GM04503 (cell line): ENCODE results near the gene SNTG2.
"Not testable (repeated sequence)": the region's sequence is repeated elsewhere in the genome, so short reads cannot be mapped to it uniquely, and the experiment has no call there.

Source experiments
- DNase-seq: peaks from one replicate; pipeline ENCODE4 v3.0.0-alpha.2; 2012; ENCODE audit warnings: low read depth

Gene SNTG2

GRCh38 chr2:950080-950966 is at the start of gene SNTG2:
Gene SNTG2, plus strand, starts transcription at chr2:950849. Its CDS starts 148 bp downstream, at chr2:950997.
- DNase-seq, result no peak

GRCh38 chr2:902584-902983 is 48.1 kb upstream of the SNTG2 start:
- no peak for DNase-seq

- DNase-seq, result no peak
These were observed 47.3 kb upstream of the SNTG2 start for GRCh38 chr2:903223-903900.

GRCh38 chr2:904246-905024 is 46.2 kb upstream of the SNTG2 start:
- no peak for DNase-seq

- DNase-seq, result no peak
These were observed 45.4 kb upstream of the SNTG2 start for GRCh38 chr2:905091-905832.

- no peak for DNase-seq
These were observed 44.9 kb upstream of the SNTG2 start for GRCh38 chr2:905833-906140.

- DNase-seq, result no peak
These were observed 42.9 kb upstream of the SNTG2 start for GRCh38 chr2:907706-908105.

- DNase-seq, result no peak
These were observed 42.1 kb upstream of the SNTG2 start for GRCh38 chr2:908568-908967.

- not testable (repeated sequence) for DNase-seq
These were observed 40.8 kb upstream of the SNTG2 start for GRCh38 chr2:909764-910379.

- DNase-seq, result no peak
These were observed 40.0 kb upstream of the SNTG2 start for GRCh38 chr2:910698-911097.

- no peak for DNase-seq
These were observed 34.7 kb upstream of the SNTG2 start for GRCh38 chr2:915979-916378.

- DNase-seq, result no peak
These were observed 33.7 kb upstream of the SNTG2 start for GRCh38 chr2:916935-917334.

- DNase-seq, result no peak
These were observed 31.0 kb upstream of the SNTG2 start for GRCh38 chr2:919672-920071.

- no peak for DNase-seq
These were observed 30.1 kb upstream of the SNTG2 start for GRCh38 chr2:920573-920972.

GRCh38 chr2:920999-921398 is 29.6 kb upstream of the SNTG2 start:
- DNase-seq, result no peak

- no peak for DNase-seq
These were observed 28.5 kb upstream of the SNTG2 start for GRCh38 chr2:922185-922584.

GRCh38 chr2:923832-924601 is 26.6 kb upstream of the SNTG2 start:
- DNase-seq, result no peak

- DNase-seq, result no peak
These were observed 25.9 kb upstream of the SNTG2 start for GRCh38 chr2:924701-925100.

- DNase-seq, result no peak
These were observed 25.3 kb upstream of the SNTG2 start for GRCh38 chr2:925309-925708.

- no peak for DNase-seq
These were observed 24.9 kb upstream of the SNTG2 start for GRCh38 chr2:925711-926110.

- DNase-seq, result no peak
These were observed 24.3 kb upstream of the SNTG2 start for GRCh38 chr2:926259-926793.
